SK-N-SH treated with all-trans-retinoic acid at 6 μM for 48 hours (cell line): Measurements from ENCODE around the gene SMYD3.

Experiments used
- ATAC-seq: fragments of 200-7000 bp; cut with Tn5 transposase; 3 replicates; pipeline ENCODE4 v1.9.1; 2020; ENCODE audit warnings: mild to moderate bottlenecking, moderate library complexity
- ARNTL ChIP-seq: fragments of 450-650 bp; formaldehyde crosslinking; IDR thresholded peaks from 2 replicates; pipeline ENCODE4 v1.5.0; 2020; ENCODE audit warnings: low read depth, mild to moderate bottlenecking, moderate library complexity, borderline replicate concordance
- BACH2 ChIP-seq: fragments of 250-450 bp; sonication (Bioruptor Pico); IDR thresholded peaks from 2 replicates; pipeline ENCODE4 v1.9.0; 2021; ENCODE audit warnings: mild to moderate bottlenecking, borderline replicate concordance
- CSDC2 ChIP-seq: fragments of 250-450 bp; sonication (Bioruptor Pico); IDR thresholded peaks from 2 replicates; pipeline ENCODE4 v1.5.0; 2020; ENCODE audit warnings: mild to moderate bottlenecking, moderate library complexity
- ESRRG ChIP-seq: fragments of 250-450 bp; sonication (Bioruptor Pico); IDR thresholded peaks from 2 replicates; pipeline ENCODE4 v1.6.1; 2021; ENCODE audit warnings: mild to moderate bottlenecking
- GLIS3 ChIP-seq: fragments of 250-450 bp; sonication (Bioruptor Pico); IDR thresholded peaks from 2 replicates; pipeline ENCODE4 v1.5.0; 2020; ENCODE audit warnings: mild to moderate bottlenecking, moderate library complexity
- ISL1 ChIP-seq: fragments of 250-450 bp; sonication (Bioruptor Pico); IDR thresholded peaks from 2 replicates; pipeline ENCODE4 v2.1.2; 2022; ENCODE audit warnings: mild to moderate bottlenecking, moderate library complexity
- OSR1 ChIP-seq: fragments of 250-450 bp; sonication (Bioruptor Pico); IDR thresholded peaks from 2 replicates; pipeline ENCODE4 v1.8.0; 2022; ENCODE audit warnings: moderate library complexity, mild to moderate bottlenecking, inconsistent platforms
- PPARA ChIP-seq: fragments of 250-450 bp; sonication (Bioruptor Pico); IDR thresholded peaks from 2 replicates; pipeline ENCODE4 v1.5.0; 2020; ENCODE audit warnings: mild to moderate bottlenecking, borderline replicate concordance
- SNAI2 ChIP-seq: fragments of 250-450 bp; sonication (Bioruptor Pico); IDR thresholded peaks from 2 replicates; pipeline ENCODE4 v1.5.0; 2020; ENCODE audit warnings: mild to moderate bottlenecking, moderate library complexity
- TCF4 ChIP-seq: fragments of 250-450 bp; sonication (Bioruptor Pico); IDR thresholded peaks from 2 replicates; pipeline ENCODE4 v1.8.0; 2021; ENCODE audit warnings: mild to moderate bottlenecking, moderate library complexity, borderline replicate concordance
- TOX ChIP-seq: fragments of 250-450 bp; sonication (Bioruptor Pico); IDR thresholded peaks from 2 replicates; pipeline ENCODE4 v1.8.0; 2021; ENCODE audit warnings: mild to moderate bottlenecking, moderate library complexity, borderline replicate concordance
- ZFP3 ChIP-seq: fragments of 250-450 bp; sonication (Bioruptor Pico); IDR thresholded peaks from 2 replicates; pipeline ENCODE4 v1.5.0; 2020; ENCODE audit warnings: mild to moderate bottlenecking, moderate library complexity
- ZNF565 ChIP-seq: fragments of 450-650 bp; formaldehyde crosslinking; conservative IDR thresholded peaks from 2 replicates; pipeline ENCODE4 v1.5.0; 2020; ENCODE audit warnings: low read depth, mild to moderate bottlenecking, moderate library complexity
- ZNF70 ChIP-seq: fragments of 450-650 bp; formaldehyde crosslinking; IDR thresholded peaks from 2 replicates; pipeline ENCODE4 v1.5.0; 2020; ENCODE audit warnings: mild to moderate bottlenecking, moderate library complexity
- ZNF8 ChIP-seq: fragments of 450-650 bp; formaldehyde crosslinking; IDR thresholded peaks from 2 replicates; pipeline ENCODE4 v1.5.0; 2020; ENCODE audit warnings: mild to moderate bottlenecking, moderate library complexity
- TF ChIP-seq, protein P1 (sequence below): fragments of 250-450 bp; sonication (Bioruptor Pico); IDR thresholded peaks from 2 replicates; pipeline ENCODE4 v1.8.0; 2020; ENCODE audit warnings: mild to moderate bottlenecking, moderate library complexity, borderline replicate concordance
- TF ChIP-seq, protein P2 (sequence below): fragments of 250-450 bp; sonication (Bioruptor Pico); IDR thresholded peaks from 2 replicates; pipeline ENCODE4 v1.8.0; 2021; ENCODE audit warnings: low read depth, mild to moderate bottlenecking, moderate library complexity, borderline replicate concordance
- TF ChIP-seq, protein P3 (sequence below): fragments of 250-450 bp; sonication (Bioruptor Pico); IDR thresholded peaks from 2 replicates; pipeline ENCODE4 v1.5.1; 2021; ENCODE audit warnings: mild to moderate bottlenecking, moderate library complexity
- TF ChIP-seq, protein P4 (sequence below): fragments of 250-450 bp; sonication (Bioruptor Pico); IDR thresholded peaks from 2 replicates; pipeline ENCODE4 v1.5.1; 2020; ENCODE audit warnings: low read depth, mild to moderate bottlenecking, moderate library complexity
- TF ChIP-seq, protein P5 (sequence below): fragments of 250-450 bp; sonication (Bioruptor Pico); IDR thresholded peaks from 2 replicates; pipeline ENCODE4 v1.5.0; 2020; ENCODE audit warnings: mild to moderate bottlenecking, moderate library complexity

The SMYD3 gene

DNA sequence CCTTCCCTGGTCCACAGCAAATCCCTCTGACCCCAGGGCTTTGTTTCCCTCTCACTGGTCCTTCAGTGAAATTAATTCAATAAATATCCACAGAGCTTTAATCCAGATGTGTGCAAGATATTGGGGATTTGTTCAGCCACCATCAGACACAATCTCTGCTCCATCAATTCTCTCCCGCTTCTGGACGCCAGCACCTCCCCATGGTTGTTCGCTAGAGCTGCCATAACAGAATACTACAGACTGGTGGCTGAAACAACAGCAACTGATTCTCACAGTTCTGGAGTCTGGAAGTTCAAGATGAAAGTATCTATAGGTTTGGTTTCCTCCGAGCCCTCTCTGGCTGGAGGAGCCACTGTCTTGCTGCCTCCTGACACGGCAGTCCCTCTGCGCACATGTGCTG lies 303.9 kb downstream of the SMYD3 start:
- ATAC-seq: no peak
- TF ChIP-seq, protein P1, sequence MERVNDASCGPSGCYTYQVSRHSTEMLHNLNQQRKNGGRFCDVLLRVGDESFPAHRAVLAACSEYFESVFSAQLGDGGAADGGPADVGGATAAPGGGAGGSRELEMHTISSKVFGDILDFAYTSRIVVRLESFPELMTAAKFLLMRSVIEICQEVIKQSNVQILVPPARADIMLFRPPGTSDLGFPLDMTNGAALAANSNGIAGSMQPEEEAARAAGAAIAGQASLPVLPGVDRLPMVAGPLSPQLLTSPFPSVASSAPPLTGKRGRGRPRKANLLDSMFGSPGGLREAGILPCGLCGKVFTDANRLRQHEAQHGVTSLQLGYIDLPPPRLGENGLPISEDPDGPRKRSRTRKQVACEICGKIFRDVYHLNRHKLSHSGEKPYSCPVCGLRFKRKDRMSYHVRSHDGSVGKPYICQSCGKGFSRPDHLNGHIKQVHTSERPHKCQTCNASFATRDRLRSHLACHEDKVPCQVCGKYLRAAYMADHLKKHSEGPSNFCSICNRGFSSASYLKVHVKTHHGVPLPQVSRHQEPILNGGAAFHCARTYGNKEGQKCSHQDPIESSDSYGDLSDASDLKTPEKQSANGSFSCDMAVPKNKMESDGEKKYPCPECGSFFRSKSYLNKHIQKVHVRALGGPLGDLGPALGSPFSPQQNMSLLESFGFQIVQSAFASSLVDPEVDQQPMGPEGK (CRISPR knock-in tag): no peak
- no peak for TF ChIP-seq BACH2 (CRISPR knock-in tag)

DNA sequence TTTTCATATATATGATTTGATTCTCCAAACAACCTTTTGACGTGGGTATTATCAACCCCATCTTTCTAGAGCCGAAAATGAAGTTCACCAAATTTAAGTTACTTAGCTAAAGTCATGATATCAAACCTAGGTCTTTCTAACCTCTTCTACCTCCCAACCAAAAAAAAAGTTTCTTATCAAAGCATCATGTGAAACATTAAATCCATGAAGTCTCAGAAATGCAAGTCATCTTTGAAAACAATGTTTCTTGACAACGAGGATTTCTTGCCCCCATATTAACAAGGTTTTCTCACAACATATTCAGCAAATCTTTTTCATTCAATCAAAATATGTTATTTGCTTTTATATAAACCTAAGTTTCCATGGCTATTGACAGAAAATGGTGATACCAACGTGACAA lies 306.3 kb downstream of the SMYD3 start:
- TF ChIP-seq TOX (CRISPR knock-in tag) (no peak), ZNF565 (CRISPR knock-in tag) (no peak), CSDC2 (CRISPR knock-in tag) (no peak), SNAI2 (CRISPR knock-in tag) (no peak), GLIS3 (CRISPR knock-in tag) (no peak), ZNF70 (no peak), ZFP3 (CRISPR knock-in tag) (no peak), ZNF8 (CRISPR knock-in tag) (no peak), OSR1 (CRISPR knock-in tag) (no peak), PPARA (CRISPR knock-in tag) (no peak), ESRRG (CRISPR knock-in tag) (no peak), BACH2 (CRISPR knock-in tag) (no peak)
- TF ChIP-seq, protein P2, sequence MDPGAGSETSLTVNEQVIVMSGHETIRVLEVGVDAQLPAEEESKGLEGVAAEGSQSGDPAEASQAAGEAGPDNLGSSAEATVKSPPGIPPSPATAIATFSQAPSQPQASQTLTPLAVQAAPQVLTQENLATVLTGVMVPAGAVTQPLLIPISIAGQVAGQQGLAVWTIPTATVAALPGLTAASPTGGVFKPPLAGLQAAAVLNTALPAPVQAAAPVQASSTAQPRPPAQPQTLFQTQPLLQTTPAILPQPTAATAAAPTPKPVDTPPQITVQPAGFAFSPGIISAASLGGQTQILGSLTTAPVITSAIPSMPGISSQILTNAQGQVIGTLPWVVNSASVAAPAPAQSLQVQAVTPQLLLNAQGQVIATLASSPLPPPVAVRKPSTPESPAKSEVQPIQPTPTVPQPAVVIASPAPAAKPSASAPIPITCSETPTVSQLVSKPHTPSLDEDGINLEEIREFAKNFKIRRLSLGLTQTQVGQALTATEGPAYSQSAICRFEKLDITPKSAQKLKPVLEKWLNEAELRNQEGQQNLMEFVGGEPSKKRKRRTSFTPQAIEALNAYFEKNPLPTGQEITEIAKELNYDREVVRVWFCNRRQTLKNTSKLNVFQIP: no peak
- TF ChIP-seq, protein P1 (CRISPR knock-in tag): no peak
- TF ChIP-seq, protein P3, sequence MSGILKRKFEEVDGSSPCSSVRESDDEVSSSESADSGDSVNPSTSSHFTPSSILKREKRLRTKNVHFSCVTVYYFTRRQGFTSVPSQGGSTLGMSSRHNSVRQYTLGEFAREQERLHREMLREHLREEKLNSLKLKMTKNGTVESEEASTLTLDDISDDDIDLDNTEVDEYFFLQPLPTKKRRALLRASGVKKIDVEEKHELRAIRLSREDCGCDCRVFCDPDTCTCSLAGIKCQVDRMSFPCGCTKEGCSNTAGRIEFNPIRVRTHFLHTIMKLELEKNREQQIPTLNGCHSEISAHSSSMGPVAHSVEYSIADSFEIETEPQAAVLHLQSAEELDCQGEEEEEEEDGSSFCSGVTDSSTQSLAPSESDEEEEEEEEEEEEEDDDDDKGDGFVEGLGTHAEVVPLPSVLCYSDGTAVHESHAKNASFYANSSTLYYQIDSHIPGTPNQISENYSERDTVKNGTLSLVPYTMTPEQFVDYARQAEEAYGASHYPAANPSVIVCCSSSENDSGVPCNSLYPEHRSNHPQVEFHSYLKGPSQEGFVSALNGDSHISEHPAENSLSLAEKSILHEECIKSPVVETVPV (CRISPR knock-in tag): no peak
- TF ChIP-seq, protein P4, sequence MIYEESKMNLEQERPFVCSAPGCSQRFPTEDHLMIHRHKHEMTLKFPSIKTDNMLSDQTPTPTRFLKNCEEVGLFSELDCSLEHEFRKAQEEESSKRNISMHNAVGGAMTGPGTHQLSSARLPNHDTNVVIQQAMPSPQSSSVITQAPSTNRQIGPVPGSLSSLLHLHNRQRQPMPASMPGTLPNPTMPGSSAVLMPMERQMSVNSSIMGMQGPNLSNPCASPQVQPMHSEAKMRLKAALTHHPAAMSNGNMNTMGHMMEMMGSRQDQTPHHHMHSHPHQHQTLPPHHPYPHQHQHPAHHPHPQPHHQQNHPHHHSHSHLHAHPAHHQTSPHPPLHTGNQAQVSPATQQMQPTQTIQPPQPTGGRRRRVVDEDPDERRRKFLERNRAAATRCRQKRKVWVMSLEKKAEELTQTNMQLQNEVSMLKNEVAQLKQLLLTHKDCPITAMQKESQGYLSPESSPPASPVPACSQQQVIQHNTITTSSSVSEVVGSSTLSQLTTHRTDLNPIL (CRISPR knock-in tag): no peak
- TF ChIP-seq, all 23 proteins: peak for 0
- ATAC-seq: no peak

DNA sequence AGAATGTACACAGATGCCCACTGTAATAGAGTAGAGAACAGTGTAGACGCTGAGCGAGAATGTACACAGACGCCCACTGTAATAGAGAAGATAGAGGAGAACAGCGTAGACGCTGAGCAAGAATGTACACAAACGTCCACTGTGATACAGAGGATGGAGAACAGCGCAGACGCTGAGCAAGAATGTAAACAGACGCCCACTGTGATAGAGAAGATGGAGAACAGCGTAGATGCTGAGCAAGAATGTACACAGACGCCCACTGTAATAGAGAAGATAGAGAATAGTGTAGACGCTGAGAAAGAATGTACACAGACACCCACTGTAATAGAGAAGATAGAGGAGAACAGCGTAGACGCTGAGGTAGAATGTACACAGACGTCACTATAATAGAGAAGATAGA lies 306.9 kb downstream of the SMYD3 start:
- ATAC-seq: no peak
- TF ChIP-seq, protein P4 (CRISPR knock-in tag): no peak
- TF ChIP-seq PPARA (CRISPR knock-in tag) (no peak), TOX (CRISPR knock-in tag) (no peak), BACH2 (CRISPR knock-in tag) (no peak), ESRRG (CRISPR knock-in tag) (no peak), TCF4 (CRISPR knock-in tag) (no peak), ZNF565 (CRISPR knock-in tag) (no peak), OSR1 (CRISPR knock-in tag) (no peak), ZFP3 (CRISPR knock-in tag) (no peak), ARNTL (CRISPR knock-in tag) (no peak), SNAI2 (CRISPR knock-in tag) (no peak), ZNF70 (no peak), ISL1 (CRISPR knock-in tag) (no peak), GLIS3 (CRISPR knock-in tag) (no peak)
- TF ChIP-seq, protein P5, sequence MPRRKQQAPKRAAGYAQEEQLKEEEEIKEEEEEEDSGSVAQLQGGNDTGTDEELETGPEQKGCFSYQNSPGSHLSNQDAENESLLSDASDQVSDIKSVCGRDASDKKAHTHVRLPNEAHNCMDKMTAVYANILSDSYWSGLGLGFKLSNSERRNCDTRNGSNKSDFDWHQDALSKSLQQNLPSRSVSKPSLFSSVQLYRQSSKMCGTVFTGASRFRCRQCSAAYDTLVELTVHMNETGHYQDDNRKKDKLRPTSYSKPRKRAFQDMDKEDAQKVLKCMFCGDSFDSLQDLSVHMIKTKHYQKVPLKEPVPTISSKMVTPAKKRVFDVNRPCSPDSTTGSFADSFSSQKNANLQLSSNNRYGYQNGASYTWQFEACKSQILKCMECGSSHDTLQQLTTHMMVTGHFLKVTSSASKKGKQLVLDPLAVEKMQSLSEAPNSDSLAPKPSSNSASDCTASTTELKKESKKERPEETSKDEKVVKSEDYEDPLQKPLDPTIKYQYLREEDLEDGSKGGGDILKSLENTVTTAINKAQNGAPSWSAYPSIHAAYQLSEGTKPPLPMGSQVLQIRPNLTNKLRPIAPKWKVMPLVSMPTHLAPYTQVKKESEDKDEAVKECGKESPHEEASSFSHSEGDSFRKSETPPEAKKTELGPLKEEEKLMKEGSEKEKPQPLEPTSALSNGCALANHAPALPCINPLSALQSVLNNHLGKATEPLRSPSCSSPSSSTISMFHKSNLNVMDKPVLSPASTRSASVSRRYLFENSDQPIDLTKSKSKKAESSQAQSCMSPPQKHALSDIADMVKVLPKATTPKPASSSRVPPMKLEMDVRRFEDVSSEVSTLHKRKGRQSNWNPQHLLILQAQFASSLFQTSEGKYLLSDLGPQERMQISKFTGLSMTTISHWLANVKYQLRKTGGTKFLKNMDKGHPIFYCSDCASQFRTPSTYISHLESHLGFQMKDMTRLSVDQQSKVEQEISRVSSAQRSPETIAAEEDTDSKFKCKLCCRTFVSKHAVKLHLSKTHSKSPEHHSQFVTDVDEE (CRISPR knock-in tag): no peak
- TF ChIP-seq, protein P1 (CRISPR knock-in tag): no peak
- TF ChIP-seq, protein P3 (CRISPR knock-in tag): no peak
